ENCODE data around the gene TPRN.

TPRN gene

GRCh38 chr9:137170486-137171148 lies 29.9 kb downstream of the TPRN start:
- Histone ChIP-seq H4K20me1 (ENCODE audit: insufficient read depth, low read length) (no peaks in the 10 kb centered on the region), H3K4me1 (ENCODE audit: insufficient read depth, low read length, severe bottlenecking) (peaks cover 21% of the 10 kb centered on the region), H3K27ac (ENCODE audit: low read depth, low read length, poor library complexity, severe bottlenecking) (no peak overlapping the region), H2AFZ (ENCODE audit: low read length) (no peak overlapping the region), H3K4me2 (ENCODE audit: low read length) (no peak overlapping the region), H3K27me3 (ENCODE audit: insufficient read depth, low read length) (peaks cover 16% of the 10 kb centered on the region), H3K9me3 (ENCODE audit: low read length) (no peaks in the 10 kb centered on the region), H3K4me3 (ENCODE audit: low read depth, low read length, poor library complexity, severe bottlenecking) (no peak overlapping the region), H3K79me2 (ENCODE audit: insufficient read depth, low read length) (no peaks in the 10 kb centered on the region), H3F3A (ENCODE audit: insufficient read depth, low read length) (no peaks in the 10 kb centered on the region), H3K36me3 (ENCODE audit: insufficient read depth, low read length) (no peaks in the 10 kb centered on the region), H3K9ac (ENCODE audit: low read length) (no peak overlapping the region), H3K9me2 (ENCODE audit: low read depth, low read length) (no peaks in the 10 kb centered on the region)
- TF ChIP-seq CTCF (IDR thresholded peaks at IDR 0.05; ENCODE audit: low read length) (no peak), EZH2 (IDR thresholded peaks at IDR 0.05; ENCODE audit: borderline replicate concordance, low read length) (no peak)

GRCh38 chr9:137169896-137170358 lies 30.6 kb downstream of the TPRN start, which contains the start of gene LRRC26:
LRRC26 (minus strand) TSS chr9:137170051; CDS start chr9:137169943, 108 bp downstream.
- Histone ChIP-seq H3K9me2 (ENCODE audit: low read depth, low read length) (no peaks in the 10 kb centered on the region), H3K27me3 (ENCODE audit: insufficient read depth, low read length) (peaks cover 16% of the 10 kb centered on the region), H3K4me2 (ENCODE audit: low read length) (peak within 1 kb of the TSS; percentile 43), H3K9me3 (ENCODE audit: low read length) (no peaks in the 10 kb centered on the region), H3K36me3 (ENCODE audit: insufficient read depth, low read length) (no peaks in the 10 kb centered on the region), H3K4me1 (ENCODE audit: insufficient read depth, low read length, severe bottlenecking) (peaks cover 17% of the 10 kb centered on the region), H3K4me3 (ENCODE audit: low read depth, low read length, poor library complexity, severe bottlenecking) (peak within 1 kb of the TSS; percentile 30), H4K20me1 (ENCODE audit: insufficient read depth, low read length) (no peaks in the 10 kb centered on the region), H3K9ac (ENCODE audit: low read length) (no peak within 1 kb of the TSS; the same call in 1 of the 2 replicates), H2AFZ (ENCODE audit: low read length) (no peak within 1 kb of the TSS), H3K27ac (ENCODE audit: low read depth, low read length, poor library complexity, severe bottlenecking) (no peak within 1 kb of the TSS), H3K79me2 (ENCODE audit: insufficient read depth, low read length) (no peaks in the 10 kb centered on the region), H3F3A (ENCODE audit: insufficient read depth, low read length) (no peaks in the 10 kb centered on the region)
- TF ChIP-seq EZH2 (IDR thresholded peaks at IDR 0.05; ENCODE audit: borderline replicate concordance, low read length) (no peak), CTCF (IDR thresholded peaks at IDR 0.05; ENCODE audit: low read length) (no peak)

DNA sequence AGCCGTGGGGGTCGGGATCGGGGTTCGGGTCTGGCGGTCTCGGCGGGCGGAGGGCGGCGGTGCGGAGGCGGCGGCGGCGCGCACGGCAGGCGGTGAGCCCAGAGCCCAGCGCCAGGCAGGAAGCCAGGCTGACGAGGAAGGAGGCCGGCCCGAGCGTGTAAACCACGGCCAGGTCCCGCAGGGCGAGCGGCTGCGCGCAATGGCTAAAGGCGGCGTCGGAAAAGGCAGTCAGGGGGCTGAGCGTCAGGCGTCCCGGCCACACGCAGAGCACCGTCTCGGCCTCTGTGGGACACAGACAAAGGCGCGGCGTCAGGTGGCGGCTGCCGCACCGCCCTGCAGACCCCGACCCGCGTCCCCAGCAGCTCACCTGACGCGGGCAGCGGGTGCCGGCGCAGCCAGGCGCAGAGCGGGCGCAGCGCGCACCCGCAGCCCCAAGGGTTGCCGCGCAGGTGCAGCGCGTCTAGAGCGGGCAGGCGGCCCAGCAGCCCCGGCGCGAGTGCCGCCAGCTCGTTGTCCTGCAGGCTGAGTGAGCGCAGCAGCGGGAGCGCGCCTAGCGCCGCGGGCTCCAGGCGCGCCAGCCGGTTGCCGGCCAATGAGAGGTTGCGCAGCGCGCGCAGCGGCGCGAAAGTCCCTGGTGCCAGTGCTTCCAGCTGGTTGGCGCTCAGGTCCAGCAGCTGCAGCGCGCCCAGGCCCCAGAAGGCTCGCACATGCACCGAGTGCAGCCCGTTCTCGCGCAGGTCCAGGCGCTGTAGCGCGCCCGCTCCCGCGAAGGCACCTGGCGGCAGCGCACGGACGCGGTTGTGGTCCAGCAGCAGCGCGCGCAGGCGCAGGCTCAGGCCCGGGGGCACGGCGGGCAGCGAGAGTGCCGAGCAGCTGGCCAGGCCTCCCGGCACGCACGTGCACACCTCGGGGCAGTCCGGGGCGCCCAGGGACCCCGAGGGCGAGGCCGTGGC lies 31.4 kb downstream of the TPRN start:
- no peaks in the 10 kb centered on the region for H3F3A ChIP-seq (ENCODE audit: insufficient read depth, low read length)
- H3K36me3 ChIP-seq (ENCODE audit: insufficient read depth, low read length) = no peaks in the 10 kb centered on the region
- H3K4me1 ChIP-seq (ENCODE audit: insufficient read depth, low read length, severe bottlenecking) = peaks cover 11% of the 10 kb centered on the region
- H3K9ac ChIP-seq (ENCODE audit: low read length) = no peak overlapping the region; the same call in 1 of the 2 replicates
- H3K27ac ChIP-seq (ENCODE audit: low read depth, low read length, poor library complexity, severe bottlenecking) = no peak overlapping the region
- TF ChIP-seq CTCF (IDR thresholded peaks at IDR 0.05; ENCODE audit: low read length) (no peak), EZH2 (IDR thresholded peaks at IDR 0.05; ENCODE audit: borderline replicate concordance, low read length) (no peak)
- H2AFZ ChIP-seq (ENCODE audit: low read length) = no peak overlapping the region
- peaks cover 14% of the 10 kb centered on the region for H3K27me3 ChIP-seq (ENCODE audit: insufficient read depth, low read length)
- no peaks in the 10 kb centered on the region for H3K9me3 ChIP-seq (ENCODE audit: low read length)
- peak overlapping the region; percentile 43 for H3K4me2 ChIP-seq (ENCODE audit: low read length)
- no peaks in the 10 kb centered on the region for H4K20me1 ChIP-seq (ENCODE audit: insufficient read depth, low read length)
- H3K4me3 ChIP-seq (ENCODE audit: low read depth, low read length, poor library complexity, severe bottlenecking) = peak overlapping the region; percentile 30
- no peaks in the 10 kb centered on the region for H3K9me2 ChIP-seq (ENCODE audit: low read depth, low read length)
- no peaks in the 10 kb centered on the region for H3K79me2 ChIP-seq (ENCODE audit: insufficient read depth, low read length)

Measured in OCI-LY1 (cell line).